SK-N-SH treated with all-trans-retinoic acid at 6 μM for 48 hours (cell line): ENCODE results near the gene HOXC13.

Experiments
- ATAC-seq: fragments of 200-7000 bp; cut with Tn5 transposase; 3 replicates; pipeline ENCODE4 v1.9.1; 2020; ENCODE audit warnings: mild to moderate bottlenecking, moderate library complexity
- ARNTL ChIP-seq: fragments of 450-650 bp; formaldehyde crosslinking; IDR thresholded peaks from 2 replicates; pipeline ENCODE4 v1.5.0; 2020; ENCODE audit warnings: low read depth, mild to moderate bottlenecking, moderate library complexity, borderline replicate concordance
- BACH2 ChIP-seq: fragments of 250-450 bp; sonication (Bioruptor Pico); IDR thresholded peaks from 2 replicates; pipeline ENCODE4 v1.9.0; 2021; ENCODE audit warnings: mild to moderate bottlenecking, borderline replicate concordance
- ESRRG ChIP-seq: fragments of 250-450 bp; sonication (Bioruptor Pico); IDR thresholded peaks from 2 replicates; pipeline ENCODE4 v1.6.1; 2021; ENCODE audit warnings: mild to moderate bottlenecking
- GLIS3 ChIP-seq: fragments of 250-450 bp; sonication (Bioruptor Pico); IDR thresholded peaks from 2 replicates; pipeline ENCODE4 v1.5.0; 2020; ENCODE audit warnings: mild to moderate bottlenecking, moderate library complexity
- ISL1 ChIP-seq: fragments of 250-450 bp; sonication (Bioruptor Pico); IDR thresholded peaks from 2 replicates; pipeline ENCODE4 v2.1.2; 2022; ENCODE audit warnings: mild to moderate bottlenecking, moderate library complexity
- OSR1 ChIP-seq: fragments of 250-450 bp; sonication (Bioruptor Pico); IDR thresholded peaks from 2 replicates; pipeline ENCODE4 v1.8.0; 2022; ENCODE audit warnings: moderate library complexity, mild to moderate bottlenecking, inconsistent platforms
- PPARA ChIP-seq: fragments of 250-450 bp; sonication (Bioruptor Pico); IDR thresholded peaks from 2 replicates; pipeline ENCODE4 v1.5.0; 2020; ENCODE audit warnings: mild to moderate bottlenecking, borderline replicate concordance
- RARB ChIP-seq: fragments of 250-450 bp; sonication (Bioruptor Pico); IDR thresholded peaks from 2 replicates; pipeline ENCODE4 v1.8.0; 2021; ENCODE audit warnings: mild to moderate bottlenecking, moderate library complexity
- SNAI2 ChIP-seq: fragments of 250-450 bp; sonication (Bioruptor Pico); IDR thresholded peaks from 2 replicates; pipeline ENCODE4 v1.5.0; 2020; ENCODE audit warnings: mild to moderate bottlenecking, moderate library complexity
- TCF4 ChIP-seq: fragments of 250-450 bp; sonication (Bioruptor Pico); IDR thresholded peaks from 2 replicates; pipeline ENCODE4 v1.8.0; 2021; ENCODE audit warnings: mild to moderate bottlenecking, moderate library complexity, borderline replicate concordance
- TOX ChIP-seq: fragments of 250-450 bp; sonication (Bioruptor Pico); IDR thresholded peaks from 2 replicates; pipeline ENCODE4 v1.8.0; 2021; ENCODE audit warnings: mild to moderate bottlenecking, moderate library complexity, borderline replicate concordance
- ZC3H10 ChIP-seq: fragments of 250-450 bp; sonication (Bioruptor Pico); IDR thresholded peaks from 2 replicates; pipeline ENCODE4 v1.5.1; 2021; ENCODE audit warnings: mild to moderate bottlenecking, moderate library complexity
- ZFP3 ChIP-seq: fragments of 250-450 bp; sonication (Bioruptor Pico); IDR thresholded peaks from 2 replicates; pipeline ENCODE4 v1.5.0; 2020; ENCODE audit warnings: mild to moderate bottlenecking, moderate library complexity
- ZFP30 ChIP-seq: fragments of 450-650 bp; formaldehyde crosslinking; IDR thresholded peaks from 2 replicates; pipeline ENCODE4 v1.5.0; 2022; ENCODE audit warnings: mild to moderate bottlenecking, moderate library complexity
- ZNF565 ChIP-seq: fragments of 450-650 bp; formaldehyde crosslinking; conservative IDR thresholded peaks from 2 replicates; pipeline ENCODE4 v1.5.0; 2020; ENCODE audit warnings: low read depth, mild to moderate bottlenecking, moderate library complexity
- ZNF70 ChIP-seq: fragments of 450-650 bp; formaldehyde crosslinking; IDR thresholded peaks from 2 replicates; pipeline ENCODE4 v1.5.0; 2020; ENCODE audit warnings: mild to moderate bottlenecking, moderate library complexity
- ZNF8 ChIP-seq: fragments of 450-650 bp; formaldehyde crosslinking; IDR thresholded peaks from 2 replicates; pipeline ENCODE4 v1.5.0; 2020; ENCODE audit warnings: mild to moderate bottlenecking, moderate library complexity
- TF ChIP-seq, protein P1 (sequence below): fragments of 250-450 bp; sonication (Bioruptor Pico); IDR thresholded peaks from 2 replicates; pipeline ENCODE4 v1.5.1; 2021; ENCODE audit warnings: mild to moderate bottlenecking, moderate library complexity
- TF ChIP-seq, protein P2 (sequence below): fragments of 250-450 bp; sonication (Bioruptor Pico); IDR thresholded peaks from 2 replicates; pipeline ENCODE4 v1.8.0; 2021; ENCODE audit warnings: low read depth, mild to moderate bottlenecking, moderate library complexity, borderline replicate concordance
- TF ChIP-seq, protein P3 (sequence below): fragments of 250-450 bp; sonication (Bioruptor Pico); IDR thresholded peaks from 2 replicates; pipeline ENCODE4 v1.5.0; 2020; ENCODE audit warnings: mild to moderate bottlenecking, moderate library complexity
- TF ChIP-seq, protein P4 (sequence below): fragments of 250-450 bp; sonication (Bioruptor Pico); IDR thresholded peaks from 2 replicates; pipeline ENCODE4 v1.8.0; 2020; ENCODE audit warnings: mild to moderate bottlenecking, moderate library complexity, borderline replicate concordance
- TF ChIP-seq, protein P5 (sequence below): fragments of 250-450 bp; sonication (Bioruptor Pico); IDR thresholded peaks from 2 replicates; pipeline ENCODE4 v1.5.1; 2020; ENCODE audit warnings: low read depth, mild to moderate bottlenecking, moderate library complexity

Gene HOXC13

DNA sequence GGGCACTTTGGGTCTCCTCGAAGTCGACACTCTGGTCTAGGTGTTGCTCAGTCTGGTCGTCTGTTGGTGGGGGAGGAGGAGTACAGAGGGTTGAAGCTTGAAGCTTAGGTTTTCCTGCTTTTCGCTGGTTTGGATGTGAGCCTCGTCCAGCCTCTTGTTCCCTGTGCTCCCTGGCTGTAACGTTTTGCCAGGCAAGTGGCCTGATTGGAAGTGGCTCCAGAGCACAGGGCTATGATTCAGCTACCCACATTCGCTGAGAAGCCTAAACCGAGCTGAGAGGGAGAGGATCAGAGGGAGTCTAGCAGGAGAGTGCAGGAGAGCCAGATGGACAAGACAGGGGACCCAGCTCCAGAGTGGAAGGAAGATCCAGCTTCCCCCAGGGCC is 52.4 kb downstream of the HOXC13 start:
- TF ChIP-seq TOX (CRISPR knock-in tag) (no peak), TCF4 (no peak), RARB (CRISPR knock-in tag) (no peak), ARNTL (no peak), BACH2 (CRISPR knock-in tag) (no peak), ZNF565 (CRISPR knock-in tag) (no peak), ESRRG (CRISPR knock-in tag) (no peak), ZNF8 (CRISPR knock-in tag) (no peak), PPARA (CRISPR knock-in tag) (no peak), SNAI2 (CRISPR knock-in tag) (no peak), ZFP3 (CRISPR knock-in tag) (no peak), GLIS3 (CRISPR knock-in tag) (no peak), ZFP30 (no peak), ZC3H10 (no peak), ZNF70 (CRISPR knock-in tag) (no peak)
- TF ChIP-seq, protein P1, sequence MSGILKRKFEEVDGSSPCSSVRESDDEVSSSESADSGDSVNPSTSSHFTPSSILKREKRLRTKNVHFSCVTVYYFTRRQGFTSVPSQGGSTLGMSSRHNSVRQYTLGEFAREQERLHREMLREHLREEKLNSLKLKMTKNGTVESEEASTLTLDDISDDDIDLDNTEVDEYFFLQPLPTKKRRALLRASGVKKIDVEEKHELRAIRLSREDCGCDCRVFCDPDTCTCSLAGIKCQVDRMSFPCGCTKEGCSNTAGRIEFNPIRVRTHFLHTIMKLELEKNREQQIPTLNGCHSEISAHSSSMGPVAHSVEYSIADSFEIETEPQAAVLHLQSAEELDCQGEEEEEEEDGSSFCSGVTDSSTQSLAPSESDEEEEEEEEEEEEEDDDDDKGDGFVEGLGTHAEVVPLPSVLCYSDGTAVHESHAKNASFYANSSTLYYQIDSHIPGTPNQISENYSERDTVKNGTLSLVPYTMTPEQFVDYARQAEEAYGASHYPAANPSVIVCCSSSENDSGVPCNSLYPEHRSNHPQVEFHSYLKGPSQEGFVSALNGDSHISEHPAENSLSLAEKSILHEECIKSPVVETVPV = no peak
- TF ChIP-seq, protein P2, sequence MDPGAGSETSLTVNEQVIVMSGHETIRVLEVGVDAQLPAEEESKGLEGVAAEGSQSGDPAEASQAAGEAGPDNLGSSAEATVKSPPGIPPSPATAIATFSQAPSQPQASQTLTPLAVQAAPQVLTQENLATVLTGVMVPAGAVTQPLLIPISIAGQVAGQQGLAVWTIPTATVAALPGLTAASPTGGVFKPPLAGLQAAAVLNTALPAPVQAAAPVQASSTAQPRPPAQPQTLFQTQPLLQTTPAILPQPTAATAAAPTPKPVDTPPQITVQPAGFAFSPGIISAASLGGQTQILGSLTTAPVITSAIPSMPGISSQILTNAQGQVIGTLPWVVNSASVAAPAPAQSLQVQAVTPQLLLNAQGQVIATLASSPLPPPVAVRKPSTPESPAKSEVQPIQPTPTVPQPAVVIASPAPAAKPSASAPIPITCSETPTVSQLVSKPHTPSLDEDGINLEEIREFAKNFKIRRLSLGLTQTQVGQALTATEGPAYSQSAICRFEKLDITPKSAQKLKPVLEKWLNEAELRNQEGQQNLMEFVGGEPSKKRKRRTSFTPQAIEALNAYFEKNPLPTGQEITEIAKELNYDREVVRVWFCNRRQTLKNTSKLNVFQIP = no peak
- peak; percentile 17 for ATAC-seq

DNA sequence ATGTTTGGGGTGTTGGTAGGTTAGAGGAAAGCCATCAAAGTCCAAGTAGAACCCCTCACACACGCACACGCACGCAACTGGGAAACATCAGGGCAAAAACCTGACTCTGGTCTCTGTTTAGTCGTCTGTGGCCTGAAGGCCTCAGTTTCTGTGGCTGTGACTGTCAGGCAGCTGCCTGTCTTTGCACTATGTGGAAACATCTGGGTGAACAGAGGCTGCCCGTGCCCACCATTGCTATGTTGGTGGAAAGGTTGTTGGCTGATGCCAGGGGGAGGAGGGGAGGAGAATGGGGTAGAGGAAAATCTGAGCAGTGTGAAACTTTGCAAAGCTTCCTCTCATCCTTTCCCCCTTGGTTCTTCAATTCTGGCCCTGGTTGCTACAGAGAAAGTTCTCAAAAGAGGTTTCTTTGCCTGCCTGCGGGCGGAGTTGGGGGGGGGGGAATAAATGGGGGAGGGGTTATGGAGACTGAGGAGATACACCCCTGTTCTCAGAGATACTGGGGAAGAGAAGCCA is 53.8 kb downstream of the HOXC13 start:
- TF ChIP-seq BACH2 (CRISPR knock-in tag) (no peak), ESRRG (CRISPR knock-in tag) (no peak), ZNF565 (CRISPR knock-in tag) (no peak), ZFP3 (CRISPR knock-in tag) (no peak), ARNTL (no peak), SNAI2 (CRISPR knock-in tag) (no peak), ZC3H10 (no peak), ZNF8 (CRISPR knock-in tag) (no peak), OSR1 (CRISPR knock-in tag) (no peak)
- TF ChIP-seq, protein P3, sequence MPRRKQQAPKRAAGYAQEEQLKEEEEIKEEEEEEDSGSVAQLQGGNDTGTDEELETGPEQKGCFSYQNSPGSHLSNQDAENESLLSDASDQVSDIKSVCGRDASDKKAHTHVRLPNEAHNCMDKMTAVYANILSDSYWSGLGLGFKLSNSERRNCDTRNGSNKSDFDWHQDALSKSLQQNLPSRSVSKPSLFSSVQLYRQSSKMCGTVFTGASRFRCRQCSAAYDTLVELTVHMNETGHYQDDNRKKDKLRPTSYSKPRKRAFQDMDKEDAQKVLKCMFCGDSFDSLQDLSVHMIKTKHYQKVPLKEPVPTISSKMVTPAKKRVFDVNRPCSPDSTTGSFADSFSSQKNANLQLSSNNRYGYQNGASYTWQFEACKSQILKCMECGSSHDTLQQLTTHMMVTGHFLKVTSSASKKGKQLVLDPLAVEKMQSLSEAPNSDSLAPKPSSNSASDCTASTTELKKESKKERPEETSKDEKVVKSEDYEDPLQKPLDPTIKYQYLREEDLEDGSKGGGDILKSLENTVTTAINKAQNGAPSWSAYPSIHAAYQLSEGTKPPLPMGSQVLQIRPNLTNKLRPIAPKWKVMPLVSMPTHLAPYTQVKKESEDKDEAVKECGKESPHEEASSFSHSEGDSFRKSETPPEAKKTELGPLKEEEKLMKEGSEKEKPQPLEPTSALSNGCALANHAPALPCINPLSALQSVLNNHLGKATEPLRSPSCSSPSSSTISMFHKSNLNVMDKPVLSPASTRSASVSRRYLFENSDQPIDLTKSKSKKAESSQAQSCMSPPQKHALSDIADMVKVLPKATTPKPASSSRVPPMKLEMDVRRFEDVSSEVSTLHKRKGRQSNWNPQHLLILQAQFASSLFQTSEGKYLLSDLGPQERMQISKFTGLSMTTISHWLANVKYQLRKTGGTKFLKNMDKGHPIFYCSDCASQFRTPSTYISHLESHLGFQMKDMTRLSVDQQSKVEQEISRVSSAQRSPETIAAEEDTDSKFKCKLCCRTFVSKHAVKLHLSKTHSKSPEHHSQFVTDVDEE (CRISPR knock-in tag) = no peak
- TF ChIP-seq, protein P4, sequence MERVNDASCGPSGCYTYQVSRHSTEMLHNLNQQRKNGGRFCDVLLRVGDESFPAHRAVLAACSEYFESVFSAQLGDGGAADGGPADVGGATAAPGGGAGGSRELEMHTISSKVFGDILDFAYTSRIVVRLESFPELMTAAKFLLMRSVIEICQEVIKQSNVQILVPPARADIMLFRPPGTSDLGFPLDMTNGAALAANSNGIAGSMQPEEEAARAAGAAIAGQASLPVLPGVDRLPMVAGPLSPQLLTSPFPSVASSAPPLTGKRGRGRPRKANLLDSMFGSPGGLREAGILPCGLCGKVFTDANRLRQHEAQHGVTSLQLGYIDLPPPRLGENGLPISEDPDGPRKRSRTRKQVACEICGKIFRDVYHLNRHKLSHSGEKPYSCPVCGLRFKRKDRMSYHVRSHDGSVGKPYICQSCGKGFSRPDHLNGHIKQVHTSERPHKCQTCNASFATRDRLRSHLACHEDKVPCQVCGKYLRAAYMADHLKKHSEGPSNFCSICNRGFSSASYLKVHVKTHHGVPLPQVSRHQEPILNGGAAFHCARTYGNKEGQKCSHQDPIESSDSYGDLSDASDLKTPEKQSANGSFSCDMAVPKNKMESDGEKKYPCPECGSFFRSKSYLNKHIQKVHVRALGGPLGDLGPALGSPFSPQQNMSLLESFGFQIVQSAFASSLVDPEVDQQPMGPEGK (CRISPR knock-in tag) = no peak
- TF ChIP-seq, protein P2 = no peak
- ATAC-seq = no peak

DNA sequence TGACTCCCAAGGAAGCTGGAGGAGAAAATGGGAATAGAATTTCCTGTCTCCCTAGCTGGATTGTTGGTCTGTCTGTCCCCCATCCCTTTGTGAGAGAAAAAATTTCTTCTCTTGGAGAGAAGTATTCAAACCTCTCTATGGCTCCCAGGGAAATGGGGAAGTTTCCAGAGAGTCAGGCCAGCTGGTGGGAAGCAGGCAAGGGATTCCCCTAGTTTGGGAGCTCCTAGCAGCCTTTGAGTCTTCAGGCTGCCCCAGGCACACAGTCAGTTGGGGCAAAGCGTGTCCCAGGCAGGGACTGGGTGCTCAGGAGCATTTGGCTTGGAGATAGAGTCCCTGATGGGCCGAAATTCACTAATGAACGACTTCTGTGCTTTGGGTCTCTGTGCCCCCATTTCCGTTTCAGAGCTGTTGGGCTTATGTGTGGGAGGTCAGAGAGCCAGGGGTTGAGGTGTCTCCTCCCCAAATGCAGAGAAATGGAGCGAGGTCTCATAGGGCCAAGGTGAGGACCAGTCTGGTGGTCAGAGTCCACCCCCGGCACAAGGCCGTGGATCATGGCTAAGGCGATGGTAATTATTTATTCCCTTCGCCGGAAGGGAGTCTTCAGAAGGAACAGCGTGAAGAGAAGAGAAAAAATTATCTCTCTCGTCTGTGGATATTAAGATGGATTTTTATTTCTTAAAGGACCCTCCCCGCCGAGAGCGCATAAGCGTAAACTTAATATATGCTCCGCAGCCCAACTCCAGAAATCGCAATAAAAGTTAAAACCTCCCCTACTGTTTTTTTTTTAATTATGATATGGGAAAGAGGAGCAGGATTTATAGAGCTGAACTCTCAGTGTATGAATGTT is 54.8 kb downstream of the HOXC13 start:
- TF ChIP-seq ZFP3 (CRISPR knock-in tag) = no peak
- TF ChIP-seq ZNF565 (CRISPR knock-in tag) = no peak
- no peak for TF ChIP-seq ZNF70 (CRISPR knock-in tag)
- no peak for TF ChIP-seq PPARA (CRISPR knock-in tag)
- no peak for TF ChIP-seq OSR1 (CRISPR knock-in tag)
- TF ChIP-seq ISL1 (CRISPR knock-in tag) = no peak
- TF ChIP-seq, protein P5, sequence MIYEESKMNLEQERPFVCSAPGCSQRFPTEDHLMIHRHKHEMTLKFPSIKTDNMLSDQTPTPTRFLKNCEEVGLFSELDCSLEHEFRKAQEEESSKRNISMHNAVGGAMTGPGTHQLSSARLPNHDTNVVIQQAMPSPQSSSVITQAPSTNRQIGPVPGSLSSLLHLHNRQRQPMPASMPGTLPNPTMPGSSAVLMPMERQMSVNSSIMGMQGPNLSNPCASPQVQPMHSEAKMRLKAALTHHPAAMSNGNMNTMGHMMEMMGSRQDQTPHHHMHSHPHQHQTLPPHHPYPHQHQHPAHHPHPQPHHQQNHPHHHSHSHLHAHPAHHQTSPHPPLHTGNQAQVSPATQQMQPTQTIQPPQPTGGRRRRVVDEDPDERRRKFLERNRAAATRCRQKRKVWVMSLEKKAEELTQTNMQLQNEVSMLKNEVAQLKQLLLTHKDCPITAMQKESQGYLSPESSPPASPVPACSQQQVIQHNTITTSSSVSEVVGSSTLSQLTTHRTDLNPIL (CRISPR knock-in tag) = no peak
- TF ChIP-seq ESRRG (CRISPR knock-in tag) = no peak
- no peak for ATAC-seq
